Measurements from ENCODE around the gene TAB3. TPM values are rescaled to one million over a fixed set of nuclear protein-coding genes. Genes with fewer than 3 reads are reported as not detected.

The TAB3 gene
- total RNA-seq, result 10 to 100 TPM; 14.8 to 20.6 TPM
- 10 to 100 TPM; 25.8 to 31.1 (median 28.6) TPM for polyA plus RNA-seq (ENCODE audit: insufficient read length in 6 of 6)
- long read RNA-seq, donor 1, transcript TAB3-201 (6 exons, 805 nt), result major isoform, 7 of 7 reads
- long read RNA-seq, donor 1, partial matches to known transcripts, result 0 of 7 reads
- long read RNA-seq, donor 1, other reads (novel, unspliced or antisense), result 0 of 7 reads
- long read RNA-seq, donor 2, transcript TAB3-201 (6 exons, 805 nt), result major isoform, 7 of 12 reads
- long read RNA-seq, donor 2, partial matches to known transcripts, result 5 of 12 reads
- long read RNA-seq, donor 2, other reads (novel, unspliced or antisense), result 0 of 12 reads
- long read RNA-seq, donor 3, partial matches to known transcripts, result 0 of 3 reads
- long read RNA-seq, donor 3, other reads (novel, unspliced or antisense), result 0 of 3 reads
- long read RNA-seq, donor 4, partial matches to known transcripts, result 0 of 1 reads
- long read RNA-seq, donor 4, other reads (novel, unspliced or antisense), result 1 of 1 reads
- long read RNA-seq, donor 5, full-length matches to known transcripts, result 9 of 9 reads
- long read RNA-seq, donor 5, partial matches to known transcripts, result 0 of 9 reads
- long read RNA-seq, donor 5, other reads (novel, unspliced or antisense), result 0 of 9 reads
- long read RNA-seq, donor 6, transcript TAB3-201 (6 exons, 805 nt), result major isoform, 7 of 7 reads
- long read RNA-seq, donor 6, partial matches to known transcripts, result 0 of 7 reads
- long read RNA-seq, donor 6, other reads (novel, unspliced or antisense), result 0 of 7 reads
- long read RNA-seq, donor 7, result 0 reads
- long read RNA-seq, donor 8, transcript TAB3-201 (6 exons, 805 nt), result major isoform, 7 of 7 reads
- long read RNA-seq, donor 8, partial matches to known transcripts, result 0 of 7 reads
- long read RNA-seq, donor 8, other reads (novel, unspliced or antisense), result 0 of 7 reads
- long read RNA-seq, donor 9, result 0 reads
- long read RNA-seq, donor 10, partial matches to known transcripts, result 0 of 1 reads
- long read RNA-seq, donor 10, other reads (novel, unspliced or antisense), result 1 of 1 reads
- long read RNA-seq, donor 11, full-length matches to known transcripts, result 12 of 12 reads
- long read RNA-seq, donor 11, partial matches to known transcripts, result 0 of 12 reads
- long read RNA-seq, donor 11, other reads (novel, unspliced or antisense), result 0 of 12 reads
- long read RNA-seq, donor 12, partial matches to known transcripts, result 0 of 1 reads
- long read RNA-seq, donor 12, other reads (novel, unspliced or antisense), result 0 of 1 reads

- Histone ChIP-seq H3K4me3 (peak within 1 kb of the TSS; percentile 62 to 73), H3K4me1 (peaks cover 0 to 14% of the 10 kb centered on the region in 2 donors), H3K27ac (peak within 1 kb of the TSS; percentile 81 to 87), H3K27me3 (no peaks in the 10 kb centered on the region), H3K36me3 (no peaks in the 10 kb centered on the region), H3K9me3 (no peaks in the 10 kb centered on the region)
- DNase-seq (peak; percentile 85 to 97 (median 96)), ATAC-seq (peak; percentile 94)
- intact Hi-C loops (cut with DNase I), result no loop called here
- TF ChIP-seq CTCF (IDR thresholded peaks at IDR 0.05), result no peak
Measured at GRCh38 chrX:30889147-30890140, at the start of gene TAB3. TAB3 (minus strand) TSS chrX:30889254; CDS start chrX:30859588, 29,666 bp downstream.

- Histone ChIP-seq H3K4me3 (no peak overlapping the region), H3K27me3 (no peaks in the 10 kb centered on the region), H3K9me3 (no peaks in the 10 kb centered on the region), H3K4me1 (no peaks in the 10 kb centered on the region), H3K36me3 (no peaks in the 10 kb centered on the region), H3K27ac (no peak overlapping the region)
- no peak for ATAC-seq
- intact Hi-C loops (cut with DNase I), result no loop called here
- TF ChIP-seq CTCF (IDR thresholded peaks at IDR 0.05), result no peak
- no peak for DNase-seq
Measured at GRCh38 chrX:30938295-30938694, 49.2 kb upstream of the TAB3 start.

GRCh38 chrX:30935985-30936384 lies 46.9 kb upstream of the TAB3 start:
- no peaks in the 10 kb centered on the region for H3K9me3 ChIP-seq
- intact Hi-C loops (cut with DNase I), result no loop called here
- H3K27me3 ChIP-seq, result no peaks in the 10 kb centered on the region
- DNase-seq (no peak), ATAC-seq (peak; percentile 81)
- no peaks in the 10 kb centered on the region for H3K4me1 ChIP-seq
- no peaks in the 10 kb centered on the region for H3K36me3 ChIP-seq
- no peak overlapping the region for H3K4me3 ChIP-seq
- no peak for TF ChIP-seq CTCF (IDR thresholded peaks at IDR 0.05)
- H3K27ac ChIP-seq, result no peak overlapping the region

GRCh38 chrX:30931920-30932319 lies 42.9 kb upstream of the TAB3 start:
- intact Hi-C loops (cut with DNase I), result no loop called here
- Histone ChIP-seq H3K4me3 (no peak overlapping the region), H3K27me3 (no peaks in the 10 kb centered on the region), H3K27ac (no peak overlapping the region), H3K9me3 (no peaks in the 10 kb centered on the region), H3K4me1 (no peaks in the 10 kb centered on the region), H3K36me3 (no peaks in the 10 kb centered on the region)
- DNase-seq, result no peak
- no peak for ATAC-seq
- no peak for TF ChIP-seq CTCF (IDR thresholded peaks at IDR 0.05)

Measured in left lung (tissue), 14 donors.